ENCODE measurements around the gene IL15RA. TPM values are rescaled to one million over a fixed set of nuclear protein-coding genes. Genes with fewer than 3 reads are reported as not detected.
"Not testable (repeated sequence)": the region's sequence is repeated elsewhere in the genome, so short reads cannot be mapped to it uniquely, and the experiment has no call there.

Gene IL15RA
- total RNA-seq, 1 experiment from 2014 or later = 10.3 TPM

- DNase-seq (ENCODE audit: low spot score) = peak; percentile 50
Observed at GRCh38 chr10:5951167-5951711, 26.1 kb downstream of the IL15RA start.

GRCh38 chr10:5949009-5949759 lies 28.2 kb downstream of the IL15RA start:
- DNase-seq (ENCODE audit: low spot score) = peak; percentile 60

- no peak for DNase-seq (ENCODE audit: low spot score)
Observed at GRCh38 chr10:5948208-5948585, 29.1 kb downstream of the IL15RA start.

- DNase-seq (ENCODE audit: low spot score) = no peak
Observed at GRCh38 chr10:5947471-5948207, 29.7 kb downstream of the IL15RA start.

DNA sequence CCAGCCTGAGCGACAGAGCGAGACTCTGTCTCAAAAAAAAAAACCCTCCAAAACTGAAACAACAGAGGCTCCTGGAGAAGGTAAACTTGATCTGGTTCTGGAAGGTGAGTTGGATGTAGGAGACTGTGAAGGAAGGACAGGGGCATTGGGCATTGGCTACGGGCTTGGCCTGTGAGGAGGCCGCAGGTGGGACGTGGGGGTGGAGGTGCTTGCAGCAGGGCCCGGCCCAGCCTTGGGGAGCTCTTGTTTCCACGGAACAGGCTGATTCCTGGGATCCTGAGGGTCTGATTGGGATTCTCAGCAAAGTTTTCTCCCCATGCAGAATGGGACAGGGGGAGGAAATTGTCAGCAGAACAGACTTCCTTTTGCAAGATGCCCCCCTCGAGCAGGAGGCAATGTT lies 30.6 kb downstream of the IL15RA start:
- no peak for DNase-seq (ENCODE audit: low spot score)

DNA sequence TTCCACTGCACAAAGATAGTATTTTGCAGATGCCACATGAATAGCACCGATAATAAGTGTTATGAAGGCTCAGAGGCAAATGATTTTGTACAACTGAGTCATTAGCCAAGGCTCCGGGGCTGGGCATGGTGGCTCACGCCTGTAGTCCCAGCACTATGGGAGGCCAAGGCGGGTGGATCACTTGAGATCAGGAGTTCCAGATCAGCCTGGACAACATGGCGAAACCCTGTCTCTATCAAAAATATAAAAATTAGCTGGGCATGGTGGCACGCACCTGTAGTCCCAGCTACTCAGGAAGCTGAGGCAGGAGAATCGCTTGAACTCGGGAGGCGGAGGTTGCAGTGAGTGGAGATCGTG lies 30.9 kb downstream of the IL15RA start:
- DNase-seq (ENCODE audit: low spot score) = not testable (repeated sequence)

- DNase-seq (ENCODE audit: low spot score) = peak; percentile 69
Observed at GRCh38 chr10:5945561-5946418, 31.6 kb downstream of the IL15RA start.

GRCh38 chr10:5945190-5945509 lies 32.2 kb downstream of the IL15RA start:
- no peak for DNase-seq (ENCODE audit: low spot score)

DNA sequence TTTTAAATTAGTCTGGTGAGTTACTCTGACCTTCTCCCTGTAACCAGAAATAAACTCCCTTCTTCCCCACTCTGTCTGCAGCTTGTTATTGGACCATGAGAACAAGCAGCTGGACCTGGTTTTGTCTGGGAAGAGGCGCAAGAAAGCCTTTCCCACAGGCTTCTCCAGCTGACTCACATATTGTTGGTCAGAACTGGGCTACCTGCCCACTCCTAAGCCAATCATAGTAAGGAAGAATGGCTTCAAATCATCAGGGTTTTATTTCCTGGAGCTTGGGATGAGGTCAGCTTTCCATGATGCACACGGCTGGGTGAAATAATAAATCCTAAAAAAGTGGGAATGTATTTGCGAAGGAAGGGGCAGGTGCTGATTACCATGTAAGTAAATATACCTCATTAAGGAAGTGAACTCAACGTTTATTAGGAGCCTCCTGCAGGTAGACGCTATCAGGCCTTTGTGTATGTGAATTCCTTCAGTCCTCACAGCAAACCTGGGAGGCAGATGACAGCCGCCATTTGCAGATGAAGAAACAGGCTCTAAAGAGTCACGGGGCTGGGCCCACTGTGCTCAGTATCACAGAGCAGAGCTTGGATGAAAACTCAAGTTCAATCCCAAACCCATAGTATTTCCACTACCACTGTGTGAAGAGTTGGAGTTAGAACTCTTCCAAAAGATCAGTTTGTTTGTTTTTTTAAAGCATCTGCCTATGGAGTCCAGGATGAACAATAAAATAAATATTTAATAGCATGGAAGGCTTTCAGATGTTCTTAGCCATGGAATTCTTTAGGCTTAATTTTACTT lies 32.8 kb downstream of the IL15RA start:
- peak; percentile 99 for DNase-seq (ENCODE audit: low spot score)

- DNase-seq (ENCODE audit: low spot score) = peak; percentile 35
Observed at GRCh38 chr10:5943536-5943935, 33.8 kb downstream of the IL15RA start.

- DNase-seq (ENCODE audit: low spot score) = no peak
Observed at GRCh38 chr10:5942474-5942873, 34.9 kb downstream of the IL15RA start.

DNA sequence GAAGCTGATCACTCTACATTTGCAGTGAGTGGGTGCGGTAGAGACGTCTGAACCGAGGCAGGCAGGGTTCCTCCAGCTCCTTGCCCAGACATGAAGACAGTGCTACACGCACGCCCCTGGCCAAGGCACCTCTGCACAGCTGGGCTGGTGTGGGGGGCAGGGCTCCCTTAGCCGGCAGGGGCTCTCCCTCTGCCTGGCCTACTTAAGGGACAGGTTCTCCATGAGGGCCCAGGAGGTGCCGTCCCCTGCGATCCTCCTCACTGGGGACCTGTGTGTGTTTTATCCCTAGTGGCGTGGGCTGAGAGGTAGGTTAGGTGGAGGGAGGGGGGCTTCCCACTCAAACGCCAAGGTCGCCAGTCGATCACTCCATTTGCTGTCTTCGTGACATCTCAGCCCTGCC lies 35.3 kb downstream of the IL15RA start:
- no peak for DNase-seq (ENCODE audit: low spot score)

DNA sequence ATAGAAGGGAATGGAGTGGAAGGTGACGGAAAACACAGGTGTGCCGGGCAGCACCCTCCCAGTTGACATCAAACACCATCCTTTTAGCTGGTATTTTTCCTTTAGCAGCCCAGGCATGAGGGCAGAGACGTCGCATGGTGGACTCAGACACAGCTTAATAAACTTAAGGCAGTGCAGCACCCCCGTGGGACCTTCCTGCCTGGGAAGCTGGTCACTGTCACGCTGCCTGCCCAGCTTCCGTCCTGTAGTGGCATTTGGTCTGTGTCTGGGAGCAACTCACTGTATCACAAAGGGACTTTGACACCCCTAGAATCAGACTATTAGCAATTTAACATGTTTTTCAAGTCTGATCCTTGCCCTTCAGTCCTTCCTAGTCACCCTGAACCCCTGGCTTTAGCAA lies 35.8 kb downstream of the IL15RA start:
- no peak for DNase-seq (ENCODE audit: low spot score)

- DNase-seq (ENCODE audit: low spot score) = no peak
Observed at GRCh38 chr10:5940807-5941218, 36.5 kb downstream of the IL15RA start.

DNA sequence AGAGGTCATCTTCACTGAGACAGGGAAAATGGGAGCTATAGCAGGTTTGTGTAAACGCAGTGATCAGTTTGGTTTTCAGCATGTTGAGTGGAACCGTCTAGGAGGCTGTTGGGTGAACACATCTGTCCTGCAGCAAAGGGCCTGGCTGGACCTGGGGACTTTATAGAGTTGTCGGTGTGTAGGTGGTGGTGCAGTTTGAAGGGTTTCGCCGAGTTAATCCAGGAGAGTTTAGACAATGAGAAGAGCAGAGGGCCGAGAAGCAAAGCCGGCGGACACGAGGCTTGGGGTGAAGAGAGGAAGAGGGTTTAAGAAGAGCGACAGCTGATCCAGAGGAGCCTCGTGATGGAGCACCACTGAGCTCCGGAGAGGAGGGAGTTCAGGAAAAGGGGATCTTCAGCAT lies 39.1 kb downstream of the IL15RA start:
- no peak for DNase-seq (ENCODE audit: low spot score)

GRCh38 chr10:5937016-5937415 lies 40.3 kb downstream of the IL15RA start:
- DNase-seq (ENCODE audit: low spot score) = no peak

DNA sequence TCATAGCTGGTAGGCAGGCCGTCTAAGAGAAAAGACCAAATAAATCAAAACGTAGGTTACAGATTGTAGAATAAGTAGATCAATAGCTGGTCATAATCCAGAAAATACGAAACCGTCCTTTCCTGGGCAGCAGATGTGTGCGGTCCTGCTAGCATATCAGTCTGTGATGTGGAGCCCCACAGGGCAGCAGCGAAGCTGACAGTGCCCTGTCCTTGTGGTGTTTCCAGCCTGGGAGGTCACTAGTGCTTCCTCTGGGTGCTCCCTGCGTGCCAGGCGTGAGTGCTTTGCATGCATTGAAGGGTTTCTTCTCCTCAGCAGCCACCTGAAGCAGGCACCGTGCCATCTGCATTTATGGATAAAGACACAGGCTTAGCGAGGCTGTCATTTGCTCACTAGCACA lies 41.7 kb downstream of the IL15RA start:
- DNase-seq (ENCODE audit: low spot score) = no peak

DNA sequence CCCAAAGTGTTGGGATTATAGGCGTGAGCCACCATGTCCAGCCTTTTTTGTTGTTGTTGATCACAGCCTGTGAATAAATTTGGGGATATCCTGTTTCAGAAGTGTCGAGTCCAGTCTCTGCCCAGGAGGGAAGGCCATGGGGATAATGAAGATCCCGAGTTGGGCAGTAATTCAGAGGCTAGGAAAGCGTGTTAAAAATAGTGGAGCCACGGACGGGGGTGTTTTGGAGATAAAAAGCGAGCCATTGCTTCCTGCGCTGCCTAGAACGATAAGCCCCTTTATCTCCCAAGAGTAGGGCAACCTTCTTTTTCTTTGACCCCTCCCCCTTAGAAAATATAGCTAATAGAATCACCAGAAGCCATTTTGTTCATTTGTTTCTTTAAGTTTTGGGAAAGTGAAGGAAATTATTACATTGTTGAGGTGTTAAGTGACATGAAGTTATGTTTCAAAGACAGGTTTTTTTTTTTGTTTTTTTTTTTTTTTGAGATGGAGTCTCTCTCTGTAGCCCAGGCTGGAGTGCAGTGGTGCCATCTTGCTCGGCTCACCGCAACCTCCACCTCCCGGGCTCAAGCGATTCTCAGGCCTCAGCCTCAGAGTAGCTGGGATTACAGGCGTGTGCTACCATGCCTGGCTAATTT lies 43.3 kb downstream of the IL15RA start:
- no peak for DNase-seq (ENCODE audit: low spot score)

GRCh38 chr10:5932345-5932744 lies 45.0 kb downstream of the IL15RA start:
- no peak for DNase-seq (ENCODE audit: low spot score)

GRCh38 chr10:5930272-5930671 lies 47.1 kb downstream of the IL15RA start:
- DNase-seq (ENCODE audit: low spot score) = no peak

DNA sequence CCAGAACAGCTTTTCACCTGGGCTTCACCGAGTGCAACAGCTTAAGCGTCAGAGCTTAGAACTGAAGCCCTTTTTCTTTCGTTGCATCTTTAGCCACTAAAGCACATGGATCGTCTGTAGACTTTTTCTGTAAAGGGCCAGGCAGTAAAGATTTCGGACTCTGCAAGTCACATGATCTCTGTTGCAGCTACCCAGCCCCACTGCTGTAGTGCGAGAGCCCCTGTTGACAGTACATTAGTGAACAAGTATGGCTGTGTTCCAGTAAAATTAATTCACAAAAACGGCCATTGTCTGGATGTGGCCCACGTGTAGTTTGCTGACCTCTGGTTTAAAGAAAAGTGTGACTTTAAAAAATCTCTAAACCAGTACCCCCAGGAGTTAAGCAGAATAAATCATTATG lies 47.9 kb downstream of the IL15RA start:
- DNase-seq (ENCODE audit: low spot score) = no peak

Measured in A172 (cell line).